ENCODE measurements around the gene CDH12.
A peak's percentile ranks its signal among the peaks of the same experiment; 100 is the strongest.
"Not testable (repeated sequence)": the region's sequence is repeated elsewhere in the genome, so short reads cannot be mapped to it uniquely, and the experiment has no call there.

The CDH12 gene

GRCh38 chr5:22852807-22853660 is at the start of gene CDH12:
Gene CDH12, minus strand, starts transcription at chr5:22853344.
- DNase-seq, result peak; percentile 67

GRCh38 chr5:22901885-22902284 is 48.7 kb upstream of the CDH12 start:
- no peak for DNase-seq

DNA sequence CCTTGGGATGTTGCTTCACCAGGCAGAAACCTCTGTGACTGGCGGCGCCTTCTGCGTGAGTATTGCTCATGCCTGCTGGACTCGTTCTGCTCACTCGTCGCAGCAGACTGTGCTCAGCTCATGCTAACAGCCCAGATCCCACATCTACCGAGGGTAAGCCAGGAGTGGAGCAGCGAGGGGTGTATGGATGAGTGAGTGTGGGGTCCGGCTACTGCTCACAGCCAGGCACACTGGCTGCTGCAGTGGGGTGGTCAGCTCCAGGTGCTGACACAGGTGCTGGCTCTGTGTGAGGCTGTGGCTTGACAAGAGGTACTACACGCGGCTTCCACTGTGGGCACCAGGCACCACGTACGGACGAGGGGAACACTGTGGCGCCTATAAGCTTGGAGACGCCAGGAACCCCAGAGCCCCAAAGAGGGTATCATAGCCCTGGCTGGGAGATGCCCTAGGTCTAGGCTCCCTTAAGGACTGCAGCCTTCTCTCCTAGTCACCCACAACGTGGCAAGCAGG is 47.7 kb upstream of the CDH12 start:
- no peak for DNase-seq

DNA sequence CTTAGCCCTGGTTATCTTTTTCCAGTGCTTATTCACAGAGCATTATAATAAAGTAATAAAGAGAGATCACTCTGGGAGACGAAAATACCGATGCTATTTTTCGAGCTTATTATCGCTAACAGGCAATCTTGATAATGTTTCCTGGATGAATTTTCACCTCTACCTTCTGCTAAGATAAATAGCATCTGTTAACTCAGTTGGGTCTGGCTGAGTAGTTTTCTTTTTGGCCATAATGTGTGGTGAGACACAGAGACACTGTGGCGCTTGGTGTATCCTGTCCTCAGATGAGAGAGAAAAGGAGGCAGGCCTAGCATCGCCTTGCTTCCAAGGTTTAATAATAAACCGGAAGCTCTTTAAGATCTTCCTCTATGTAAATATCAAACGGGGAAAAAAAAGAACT is 46.2 kb upstream of the CDH12 start:
- no peak for DNase-seq

DNA sequence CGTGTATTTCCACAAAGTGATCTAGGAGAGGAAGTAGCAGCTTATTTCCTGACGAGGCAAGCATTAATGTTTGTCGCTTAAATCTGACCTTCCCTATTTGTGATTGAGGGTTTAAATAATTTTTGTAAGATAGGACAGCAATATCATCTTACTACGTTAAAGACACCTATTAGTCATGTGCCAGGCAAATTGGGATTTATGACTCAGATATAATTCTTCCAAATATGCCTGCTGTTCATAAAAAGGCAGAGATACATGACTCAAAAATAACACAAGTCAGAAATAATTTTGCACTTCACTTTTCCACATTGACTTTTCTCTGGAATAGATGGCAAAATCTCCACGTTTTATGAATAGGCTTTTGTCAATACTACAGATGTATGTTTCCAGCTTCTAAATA is 43.0 kb upstream of the CDH12 start:
- no peak for DNase-seq

DNA sequence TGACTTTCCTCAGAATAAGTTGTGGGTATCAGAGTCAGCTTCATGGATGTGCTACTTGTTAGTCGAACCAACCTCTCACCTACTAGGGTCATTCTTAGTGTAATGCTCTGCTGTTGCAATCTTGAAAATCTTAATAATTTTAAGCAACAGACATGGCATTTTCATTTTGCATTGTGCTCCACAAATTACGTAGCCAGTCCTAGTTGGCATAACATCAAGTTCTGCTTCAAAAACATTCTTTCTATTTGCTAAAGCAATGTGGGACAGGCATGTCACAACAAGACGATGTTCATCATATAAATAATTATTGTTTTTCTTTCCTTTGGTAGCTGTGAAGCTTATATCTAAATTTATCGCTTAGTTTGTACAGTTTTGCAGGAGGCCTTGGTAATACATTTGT is 39.3 kb upstream of the CDH12 start:
- DNase-seq, result peak; percentile 26

- no peak for DNase-seq
These were observed 36.6 kb upstream of the CDH12 start for GRCh38 chr5:22889720-22890119.

DNA sequence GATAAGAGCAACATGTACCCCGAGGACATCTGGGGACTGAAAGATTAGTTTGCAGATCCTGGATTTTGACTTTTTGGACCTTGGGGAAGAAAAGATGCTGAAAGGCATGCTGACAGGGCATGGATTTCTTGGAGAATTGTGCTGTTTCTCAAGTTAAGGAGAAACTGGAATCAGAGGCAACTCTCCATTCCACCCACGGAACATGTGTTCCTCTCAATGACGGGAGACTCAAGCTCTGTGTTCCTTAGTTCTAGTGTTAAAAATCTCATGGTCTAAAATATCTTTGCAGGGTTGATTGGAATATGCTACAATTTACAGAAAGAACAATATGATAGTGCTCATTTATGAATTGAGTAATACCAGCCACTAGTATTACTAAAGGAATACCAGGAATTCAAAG is 34.4 kb upstream of the CDH12 start:
- DNase-seq, result no peak

DNA sequence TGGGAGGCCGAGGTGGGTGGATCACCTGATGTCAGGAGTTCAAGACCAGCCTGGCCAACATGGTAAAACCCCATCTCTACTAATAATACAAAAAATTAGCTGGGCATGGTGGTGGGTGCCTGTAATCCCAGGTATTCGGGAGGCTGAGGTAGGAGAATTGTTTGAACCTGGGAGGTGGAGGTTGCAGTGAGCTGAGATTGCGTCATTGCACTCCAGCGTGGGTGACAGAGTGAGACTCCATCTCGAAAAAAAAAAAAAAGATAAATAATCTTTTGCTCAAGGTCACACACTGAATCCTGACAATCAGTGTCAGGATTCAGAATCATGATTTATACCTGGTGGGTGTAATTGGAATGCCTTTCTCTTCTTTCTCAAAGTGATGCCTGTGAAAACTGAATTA is 5.8 kb upstream of the CDH12 start:
- DNase-seq, result not testable (repeated sequence)

DNA sequence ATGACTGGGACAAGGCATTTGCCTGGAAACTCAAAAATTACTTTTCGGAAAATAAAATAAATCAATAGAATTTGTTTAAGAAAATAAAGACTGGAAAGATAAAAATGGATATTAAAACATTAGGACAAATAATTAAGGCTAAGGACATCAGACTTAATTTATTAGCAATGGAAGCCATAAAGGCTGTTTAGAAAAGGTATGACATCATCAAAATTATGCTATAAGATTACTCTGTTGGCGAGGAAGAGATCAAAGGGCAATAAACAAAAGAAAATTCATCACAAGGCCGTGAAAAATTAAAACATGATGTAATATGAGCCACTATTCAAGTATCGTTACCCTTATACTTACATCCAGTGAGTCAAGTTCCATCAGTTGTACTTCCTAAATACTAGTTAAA is 2.7 kb upstream of the CDH12 start:
- no peak for DNase-seq

- DNase-seq, result no peak
These were observed 2.2 kb downstream of the CDH12 start for GRCh38 chr5:22850981-22851380.

- DNase-seq, result no peak
These were observed 6.5 kb downstream of the CDH12 start for GRCh38 chr5:22846693-22847092.

DNA sequence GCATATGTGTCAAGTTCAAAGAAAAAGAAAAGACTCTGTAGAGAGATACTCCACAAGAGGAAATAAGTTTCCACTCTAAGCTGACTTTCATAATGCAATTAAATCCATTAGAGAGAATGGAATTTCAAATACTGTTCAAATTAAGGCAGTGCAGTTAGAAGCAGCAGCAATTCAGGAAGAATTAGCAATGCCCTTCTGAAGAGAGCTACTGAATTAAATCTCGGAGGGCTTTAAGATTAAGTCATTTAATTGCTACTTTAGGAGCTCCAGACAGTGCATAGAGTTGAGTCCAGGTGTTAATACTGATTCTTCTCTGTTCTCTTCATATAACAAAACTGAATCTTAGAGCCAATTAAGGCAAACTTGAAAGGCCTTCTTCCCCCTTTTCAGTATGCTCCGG is 8.5 kb downstream of the CDH12 start:
- DNase-seq, result peak; percentile 17

DNA sequence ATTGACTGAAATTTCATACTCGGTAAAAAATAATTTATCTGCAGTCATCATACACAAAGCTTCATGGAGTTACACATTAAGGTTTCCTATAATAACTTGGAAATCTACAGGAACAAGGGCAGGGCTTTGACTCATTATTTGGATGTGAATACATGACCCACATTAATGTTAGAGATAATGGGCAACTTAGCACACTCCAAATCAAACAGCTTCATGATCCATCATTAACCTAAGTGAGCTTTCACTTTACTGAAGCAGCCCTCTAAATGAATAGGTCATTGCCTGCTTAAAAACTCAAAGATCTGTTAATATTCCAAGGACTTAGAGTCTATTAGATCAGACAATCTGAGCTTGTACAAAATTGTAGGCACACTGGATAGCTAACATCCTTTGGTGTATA is 9.0 kb downstream of the CDH12 start:
- peak; percentile 6 for DNase-seq

DNA sequence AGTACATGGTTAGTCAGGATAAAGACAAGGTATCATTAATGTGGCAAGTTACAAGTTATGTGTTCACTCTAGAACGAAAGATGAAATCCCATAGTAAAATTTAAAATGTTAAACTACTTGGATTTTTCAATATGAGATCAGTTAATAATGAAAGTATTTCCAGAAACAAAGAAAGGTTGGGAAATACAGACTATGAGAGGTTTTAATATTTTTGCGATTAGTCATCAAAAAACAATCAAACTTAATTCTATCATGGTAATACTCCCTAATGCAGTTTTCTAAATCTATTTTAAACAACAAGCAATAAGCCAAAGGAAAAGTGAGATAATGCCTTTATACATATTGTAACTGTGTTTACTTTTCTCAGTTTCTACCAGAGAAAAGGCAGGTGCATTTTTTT is 10.6 kb downstream of the CDH12 start:
- no peak for DNase-seq

GRCh38 chr5:22837803-22838202 is 15.3 kb downstream of the CDH12 start:
- no peak for DNase-seq

DNA sequence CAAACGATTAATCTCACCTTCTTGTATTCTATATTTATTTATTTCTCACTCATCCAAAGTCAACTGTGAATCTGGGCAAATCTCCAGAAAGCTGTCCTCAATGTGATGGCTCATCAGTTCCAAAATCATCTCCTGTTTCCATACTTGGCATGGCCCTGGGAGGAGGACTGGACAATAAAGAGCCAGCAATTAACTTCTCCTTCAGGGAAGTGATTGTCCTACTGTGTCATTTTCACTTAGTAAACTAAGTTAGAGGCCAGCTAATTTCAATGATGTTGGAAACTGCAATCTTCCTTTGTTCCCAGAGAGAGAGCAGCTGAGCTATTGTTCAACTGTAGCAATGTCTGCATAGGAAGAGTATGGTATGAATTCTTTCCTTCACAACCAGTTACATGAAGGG is 17.5 kb downstream of the CDH12 start:
- peak; percentile 86 for DNase-seq

GRCh38 chr5:22793463-22793862 is 59.7 kb downstream of the CDH12 start:
- DNase-seq, result no peak

DNA sequence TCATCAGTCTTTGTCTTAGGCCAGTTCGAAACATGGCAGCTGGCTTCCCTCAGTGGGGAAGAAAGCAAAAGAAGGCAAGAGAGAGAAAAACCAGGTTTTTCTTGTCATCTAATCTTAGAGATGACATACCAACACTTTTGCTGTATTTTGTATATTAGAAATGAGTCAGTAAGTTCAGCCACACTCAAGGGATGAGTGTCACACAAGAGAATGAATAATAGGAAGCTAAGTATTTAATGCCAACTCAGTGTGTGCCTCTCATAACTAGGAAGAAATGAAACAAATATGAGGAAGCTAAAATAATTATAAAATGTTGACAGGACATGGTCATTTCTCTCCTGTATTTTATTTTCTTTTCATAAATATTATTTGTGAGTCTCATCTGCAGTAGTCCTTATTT is 65.3 kb downstream of the CDH12 start:
- no peak for DNase-seq

- DNase-seq, result no peak
These were observed 65.7 kb downstream of the CDH12 start for GRCh38 chr5:22787398-22787797.

- no peak for DNase-seq
These were observed 72.4 kb downstream of the CDH12 start for GRCh38 chr5:22780756-22781155.

DNA sequence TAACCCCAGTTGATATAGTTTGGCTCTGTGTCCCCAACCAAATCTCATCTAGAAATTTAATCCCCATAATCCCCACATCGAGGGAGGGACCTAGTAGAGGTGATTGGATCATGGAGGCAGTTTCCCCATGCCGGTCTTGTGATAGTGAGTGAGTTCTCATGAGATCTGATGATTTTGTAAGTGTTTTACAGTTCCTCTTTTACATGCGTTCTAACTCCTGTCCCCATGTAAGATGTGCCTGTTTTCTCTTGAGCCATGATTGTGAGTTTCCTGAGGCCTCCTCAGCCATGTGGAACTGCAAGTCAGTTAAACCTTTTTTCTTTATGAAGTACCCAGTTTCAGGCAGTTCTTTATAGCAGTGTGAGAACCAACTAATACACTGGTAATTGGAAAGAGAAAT is 73.6 kb downstream of the CDH12 start:
- no peak for DNase-seq

DNA sequence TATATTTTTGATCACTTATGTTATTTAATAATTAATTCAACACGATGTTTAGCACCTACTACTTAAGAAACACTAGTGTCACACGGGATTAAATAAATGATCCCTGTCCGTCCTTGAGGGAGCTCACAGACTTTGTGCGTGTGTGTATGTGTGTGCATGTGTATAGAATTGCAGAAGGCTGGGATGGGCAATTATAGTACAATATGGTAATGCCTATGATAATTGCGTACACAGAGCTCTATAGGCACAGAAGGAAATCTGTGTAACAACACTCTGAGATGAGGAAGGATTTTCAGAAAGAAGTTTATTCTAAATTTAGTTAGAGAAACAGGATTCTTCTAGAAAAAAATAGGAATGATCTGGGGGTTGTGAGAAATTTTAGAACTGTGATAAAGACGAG is 76.9 kb downstream of the CDH12 start:
- DNase-seq, result no peak

DNA sequence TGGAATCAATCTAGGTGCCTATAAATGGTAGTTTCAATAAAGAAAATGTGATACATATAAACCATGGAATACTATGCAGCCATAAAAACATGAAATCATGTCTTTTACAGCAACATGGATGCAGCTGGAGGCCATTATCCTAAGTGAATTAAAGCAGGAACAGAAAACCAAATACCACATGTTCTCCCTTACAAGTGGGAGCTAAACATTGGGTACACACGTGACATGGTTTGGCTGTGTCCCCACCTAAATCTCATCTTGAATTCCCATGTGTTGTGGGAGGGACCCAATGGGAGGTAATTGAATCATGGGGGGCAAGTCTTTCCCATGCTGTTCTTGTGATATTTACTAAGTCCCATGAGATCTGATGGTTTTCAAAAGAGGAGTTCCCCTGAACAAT is 78.9 kb downstream of the CDH12 start:
- DNase-seq, result not testable (repeated sequence)

DNA sequence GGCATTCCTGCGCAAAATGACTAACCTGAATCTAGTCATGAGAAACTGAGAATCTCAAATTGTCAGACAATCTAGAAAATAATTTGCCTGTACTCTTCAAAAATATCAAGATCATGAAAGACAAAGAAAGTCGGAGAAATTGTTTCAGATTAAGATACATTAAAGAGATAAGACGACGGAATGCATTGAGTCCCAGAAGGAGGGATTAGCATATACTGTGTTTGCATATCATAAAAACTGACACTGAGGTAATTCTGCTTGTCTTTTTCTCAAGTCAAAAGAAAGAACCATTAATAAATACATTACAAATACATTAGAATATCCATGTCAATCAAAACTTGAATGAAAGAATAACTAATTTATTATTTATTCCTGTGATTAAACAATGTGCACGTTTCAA is 88.4 kb downstream of the CDH12 start:
- no peak for DNase-seq
